HL-60 (cell line): ENCODE results near the gene TASP1.

Experiments
- DNase-seq, 2 experiments: peaks; one replicate each; pipeline ENCODE4 v3.0.0-alpha.2; 2010 to 2020; ENCODE audit warnings: low read depth in 1 of 2, low spot score in 1 of 2
- H3K27ac ChIP-seq: fragments of 250-450 bp; sonication (Bioruptor Pico); replicated peaks from 2 replicates; pipeline ENCODE4 v1.5.1; 2020; ENCODE audit warnings: mild to moderate bottlenecking, moderate library complexity
- H3K27me3 ChIP-seq: fragments of 250-450 bp; sonication (Bioruptor Pico); 2 replicates; pipeline ENCODE4 v1.5.1; 2021; ENCODE audit warnings: mild to moderate bottlenecking, moderate library complexity; ENCODE audit not compliant: insufficient read depth, poor library complexity, severe bottlenecking
- H3K4me3 ChIP-seq: replicated peaks from 2 replicates; pipeline ENCODE4 v1.5.1; 2011; ENCODE audit warnings: mild to moderate bottlenecking, control low read depth, low read length; ENCODE audit not compliant: insufficient read depth
- CTCF ChIP-seq: IDR thresholded peaks from one replicate; pipeline ENCODE4 v1.5.1; 2011; ENCODE audit warnings: low read length, control low read depth, inconsistent platforms; ENCODE audit not compliant: insufficient read depth
- GABPA ChIP-seq: IDR thresholded peaks from 2 replicates; pipeline ENCODE4 v1.6.1; 2012; ENCODE audit warnings: low read depth
- POLR2AphosphoS5 ChIP-seq: IDR thresholded peaks from 2 replicates; pipeline ENCODE4 v1.6.1; 2012; ENCODE audit warnings: low read depth
- SPI1 ChIP-seq: IDR thresholded peaks from 2 replicates; pipeline ENCODE4 v1.6.1; 2012; ENCODE audit warnings: low read depth, mild to moderate bottlenecking, borderline replicate concordance
- TF ChIP-seq, protein P1 (sequence below): IDR thresholded peaks from 2 replicates; pipeline ENCODE4 v1.6.1; 2012; ENCODE audit warnings: low read depth; ENCODE audit not compliant: insufficient replicate concordance

Gene TASP1

DNA sequence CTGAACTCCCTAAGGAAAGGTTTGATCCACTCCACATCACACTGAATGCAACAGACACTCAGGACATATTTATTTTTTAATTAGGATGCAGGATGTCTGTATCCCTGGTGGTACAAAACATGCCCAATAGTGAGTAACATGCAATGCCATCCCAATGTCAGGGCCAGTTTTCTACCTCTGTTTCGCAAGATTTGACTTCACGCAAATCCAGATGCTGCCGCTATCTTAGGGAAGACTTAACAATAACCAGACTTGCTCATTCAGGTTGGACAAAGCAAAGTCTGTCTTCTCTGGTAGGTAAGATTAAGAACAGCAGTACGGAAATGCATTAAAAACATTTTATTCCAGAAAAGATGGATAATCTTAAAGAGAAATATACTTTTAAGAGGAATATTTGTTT is 103.1 kb downstream of the TASP1 start:
- DNase-seq: no peak
- H3K4me3 ChIP-seq: no peak overlapping the region
- no peaks in the 10 kb centered on the region for H3K27me3 ChIP-seq
- H3K27ac ChIP-seq: no peak overlapping the region
- TF ChIP-seq GABPA (no peak), POLR2AphosphoS5 (no peak), CTCF (no peak), SPI1 (no peak)
- TF ChIP-seq, protein P1, sequence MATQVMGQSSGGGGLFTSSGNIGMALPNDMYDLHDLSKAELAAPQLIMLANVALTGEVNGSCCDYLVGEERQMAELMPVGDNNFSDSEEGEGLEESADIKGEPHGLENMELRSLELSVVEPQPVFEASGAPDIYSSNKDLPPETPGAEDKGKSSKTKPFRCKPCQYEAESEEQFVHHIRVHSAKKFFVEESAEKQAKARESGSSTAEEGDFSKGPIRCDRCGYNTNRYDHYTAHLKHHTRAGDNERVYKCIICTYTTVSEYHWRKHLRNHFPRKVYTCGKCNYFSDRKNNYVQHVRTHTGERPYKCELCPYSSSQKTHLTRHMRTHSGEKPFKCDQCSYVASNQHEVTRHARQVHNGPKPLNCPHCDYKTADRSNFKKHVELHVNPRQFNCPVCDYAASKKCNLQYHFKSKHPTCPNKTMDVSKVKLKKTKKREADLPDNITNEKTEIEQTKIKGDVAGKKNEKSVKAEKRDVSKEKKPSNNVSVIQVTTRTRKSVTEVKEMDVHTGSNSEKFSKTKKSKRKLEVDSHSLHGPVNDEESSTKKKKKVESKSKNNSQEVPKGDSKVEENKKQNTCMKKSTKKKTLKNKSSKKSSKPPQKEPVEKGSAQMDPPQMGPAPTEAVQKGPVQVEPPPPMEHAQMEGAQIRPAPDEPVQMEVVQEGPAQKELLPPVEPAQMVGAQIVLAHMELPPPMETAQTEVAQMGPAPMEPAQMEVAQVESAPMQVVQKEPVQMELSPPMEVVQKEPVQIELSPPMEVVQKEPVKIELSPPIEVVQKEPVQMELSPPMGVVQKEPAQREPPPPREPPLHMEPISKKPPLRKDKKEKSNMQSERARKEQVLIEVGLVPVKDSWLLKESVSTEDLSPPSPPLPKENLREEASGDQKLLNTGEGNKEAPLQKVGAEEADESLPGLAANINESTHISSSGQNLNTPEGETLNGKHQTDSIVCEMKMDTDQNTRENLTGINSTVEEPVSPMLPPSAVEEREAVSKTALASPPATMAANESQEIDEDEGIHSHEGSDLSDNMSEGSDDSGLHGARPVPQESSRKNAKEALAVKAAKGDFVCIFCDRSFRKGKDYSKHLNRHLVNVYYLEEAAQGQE: no peak

- Histone ChIP-seq H3K27ac (no peak overlapping the region), H3K27me3 (no peaks in the 10 kb centered on the region), H3K4me3 (no peak overlapping the region)
- no peak for DNase-seq
- TF ChIP-seq POLR2AphosphoS5 (no peak), SPI1 (no peak), GABPA (no peak), CTCF (no peak)
- TF ChIP-seq, protein P1: no peak
These were observed 104.8 kb downstream of the TASP1 start for GRCh38 chr20:13533946-13534345.

- Histone ChIP-seq H3K4me3 (no peak overlapping the region), H3K27ac (no peak overlapping the region), H3K27me3 (no peaks in the 10 kb centered on the region)
- no peak for TF ChIP-seq CTCF
- TF ChIP-seq, protein P1: no peak
- no peak for TF ChIP-seq POLR2AphosphoS5
- no peak for TF ChIP-seq SPI1
- TF ChIP-seq GABPA: no peak
- DNase-seq: no peak
These were observed 108.6 kb downstream of the TASP1 start for GRCh38 chr20:13530146-13530545.
